Measurements from ENCODE around the gene PHOSPHO2. TPM values are rescaled to one million over a fixed set of nuclear protein-coding genes. Genes with fewer than 3 reads are reported as not detected.

PHOSPHO2 gene
- total RNA-seq, 1 donor from 2014 or later: 16.8 TPM

DNA sequence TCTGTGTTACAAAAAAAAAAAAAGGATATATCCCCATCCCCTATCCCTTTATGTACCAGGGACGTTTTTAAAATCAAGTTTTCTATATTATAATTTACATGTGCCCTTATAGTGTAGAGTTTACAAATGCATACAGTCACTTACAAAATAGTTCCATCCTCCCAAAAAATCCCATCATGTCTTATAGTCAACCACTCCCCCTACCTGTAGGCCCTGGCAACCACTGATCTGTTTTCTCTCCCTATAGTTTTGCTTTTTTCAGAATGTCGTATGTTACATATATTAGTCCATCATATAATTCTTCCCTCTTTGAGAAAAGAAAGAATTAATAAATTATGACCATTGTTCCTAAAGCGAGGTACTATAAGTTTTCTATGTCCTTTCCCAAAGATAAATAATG, 17.9 kb upstream of the PHOSPHO2 start:
- Mint-ChIP-seq H3K36me3 (peaks cover 15% of the 10 kb centered on the region), H3K9me3 (peaks cover 2% of the 10 kb centered on the region), H3K4me3 (no peak overlapping the region), H3K27me3 (ENCODE audit: insufficient read depth, low read depth) (no peaks in the 10 kb centered on the region), H3K27ac (no peak overlapping the region), H3K4me1 (peaks cover 9% of the 10 kb centered on the region)
- no peaks in the 10 kb centered on the region for H3K79me2 ChIP-seq (ENCODE audit: low read depth)
- no peak overlapping the region for H3K4me3 ChIP-seq
- H2AFZ ChIP-seq (replicated peaks): peak overlapping the region; percentile 38
- H4K20me1 ChIP-seq (ENCODE audit: low read depth): no peaks in the 10 kb centered on the region
- H3F3A ChIP-seq (ENCODE audit: low read depth): peaks cover 8% of the 10 kb centered on the region
- no peak for TF ChIP-seq EZH2phosphoT487 (IDR thresholded peaks at IDR 0.05)
- TF ChIP-seq EZH2 (IDR thresholded peaks at IDR 0.05): no peak
- TF ChIP-seq, protein P1, sequence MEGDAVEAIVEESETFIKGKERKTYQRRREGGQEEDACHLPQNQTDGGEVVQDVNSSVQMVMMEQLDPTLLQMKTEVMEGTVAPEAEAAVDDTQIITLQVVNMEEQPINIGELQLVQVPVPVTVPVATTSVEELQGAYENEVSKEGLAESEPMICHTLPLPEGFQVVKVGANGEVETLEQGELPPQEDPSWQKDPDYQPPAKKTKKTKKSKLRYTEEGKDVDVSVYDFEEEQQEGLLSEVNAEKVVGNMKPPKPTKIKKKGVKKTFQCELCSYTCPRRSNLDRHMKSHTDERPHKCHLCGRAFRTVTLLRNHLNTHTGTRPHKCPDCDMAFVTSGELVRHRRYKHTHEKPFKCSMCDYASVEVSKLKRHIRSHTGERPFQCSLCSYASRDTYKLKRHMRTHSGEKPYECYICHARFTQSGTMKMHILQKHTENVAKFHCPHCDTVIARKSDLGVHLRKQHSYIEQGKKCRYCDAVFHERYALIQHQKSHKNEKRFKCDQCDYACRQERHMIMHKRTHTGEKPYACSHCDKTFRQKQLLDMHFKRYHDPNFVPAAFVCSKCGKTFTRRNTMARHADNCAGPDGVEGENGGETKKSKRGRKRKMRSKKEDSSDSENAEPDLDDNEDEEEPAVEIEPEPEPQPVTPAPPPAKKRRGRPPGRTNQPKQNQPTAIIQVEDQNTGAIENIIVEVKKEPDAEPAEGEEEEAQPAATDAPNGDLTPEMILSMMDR (IDR thresholded peaks at IDR 0.05): peak; percentile 58
- no peak overlapping the region for H3K9ac ChIP-seq
- peak; percentile 27 for DNase-seq (ENCODE audit: low spot score)
- peaks cover 9% of the 10 kb centered on the region for H3K4me1 ChIP-seq
- no peaks in the 10 kb centered on the region for H3K27me3 ChIP-seq
- H3K27ac ChIP-seq: peak overlapping the region; percentile 9
- peak overlapping the region; percentile 51 for H3K4me2 ChIP-seq
- H3K36me3 ChIP-seq: no peaks in the 10 kb centered on the region
- H3K9me3 ChIP-seq (ENCODE audit: low read depth): peaks cover 5% of the 10 kb centered on the region

DNA sequence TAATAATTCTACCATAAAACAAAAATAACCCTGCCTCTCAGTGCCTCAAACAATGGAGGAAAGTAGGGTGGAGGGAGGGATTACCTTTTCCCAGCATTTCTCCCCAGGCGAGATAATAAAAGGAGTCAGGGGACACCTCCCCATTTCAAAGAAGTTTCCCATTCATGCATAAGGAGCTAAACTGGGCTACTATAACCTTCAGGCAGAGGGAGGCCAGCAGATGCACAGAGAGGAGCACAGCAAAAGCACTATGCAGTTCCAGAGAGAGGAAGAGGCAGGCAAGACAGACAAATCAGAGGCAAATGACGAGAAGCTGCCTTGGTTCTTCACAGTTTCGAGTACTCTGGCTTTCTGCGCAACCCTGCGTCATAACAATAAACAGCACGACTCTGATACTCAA, 17.4 kb upstream of the PHOSPHO2 start:
- Mint-ChIP-seq H3K27me3 (ENCODE audit: insufficient read depth, low read depth) (no peaks in the 10 kb centered on the region), H3K9me3 (peaks cover 2% of the 10 kb centered on the region), H3K4me3 (no peak overlapping the region), H3K36me3 (peaks cover 15% of the 10 kb centered on the region), H3K4me1 (peaks cover 9% of the 10 kb centered on the region), H3K27ac (peak overlapping the region; percentile 40)
- H2AFZ ChIP-seq (replicated peaks): peak overlapping the region; percentile 38
- H3K27me3 ChIP-seq: no peaks in the 10 kb centered on the region
- peaks cover 5% of the 10 kb centered on the region for H3K9me3 ChIP-seq (ENCODE audit: low read depth)
- no peak overlapping the region for H3K9ac ChIP-seq
- no peaks in the 10 kb centered on the region for H4K20me1 ChIP-seq (ENCODE audit: low read depth)
- peaks cover 9% of the 10 kb centered on the region for H3K4me1 ChIP-seq
- peak; percentile 29 for DNase-seq (ENCODE audit: low spot score)
- peak overlapping the region; percentile 9 for H3K27ac ChIP-seq
- H3K4me2 ChIP-seq: peak overlapping the region; percentile 51
- TF ChIP-seq EZH2phosphoT487 (IDR thresholded peaks at IDR 0.05) (no peak), EZH2 (IDR thresholded peaks at IDR 0.05) (no peak)
- TF ChIP-seq, protein P1 (IDR thresholded peaks at IDR 0.05): no peak
- H3K36me3 ChIP-seq: no peaks in the 10 kb centered on the region
- peaks cover 8% of the 10 kb centered on the region for H3F3A ChIP-seq (ENCODE audit: low read depth)
- no peaks in the 10 kb centered on the region for H3K79me2 ChIP-seq (ENCODE audit: low read depth)
- H3K4me3 ChIP-seq: no peak overlapping the region

DNA sequence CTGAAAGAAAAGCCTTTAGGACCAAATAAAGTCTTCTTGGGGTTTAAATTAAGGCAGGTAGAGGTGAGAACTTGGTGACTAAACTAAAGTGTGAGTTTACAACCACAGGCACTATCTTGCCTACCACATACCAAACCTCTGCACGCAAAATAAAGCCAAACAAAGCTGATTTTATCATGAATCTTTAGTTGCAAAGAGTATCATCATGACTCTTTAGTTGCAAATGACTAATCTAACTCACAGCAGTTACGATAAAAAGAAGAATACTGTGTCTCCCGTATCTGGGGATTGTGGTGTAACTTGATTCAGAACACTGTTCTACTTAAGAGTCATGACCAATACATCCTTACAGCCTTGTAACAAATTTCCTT, 11.2 kb upstream of the PHOSPHO2 start:
- no peak for TF ChIP-seq EZH2 (IDR thresholded peaks at IDR 0.05)
- TF ChIP-seq, protein P1 (IDR thresholded peaks at IDR 0.05): no peak
- TF ChIP-seq EZH2phosphoT487 (IDR thresholded peaks at IDR 0.05): no peak
- Histone ChIP-seq H3K4me1 (no peaks in the 10 kb centered on the region), H3K9me3 (ENCODE audit: low read depth) (peaks cover 5% of the 10 kb centered on the region), H3K79me2 (ENCODE audit: low read depth) (no peaks in the 10 kb centered on the region), H3K9ac (no peak overlapping the region), H3K4me2 (no peak overlapping the region), H3K4me3 (no peak overlapping the region), H2AFZ (replicated peaks) (no peak overlapping the region), H3K27me3 (no peaks in the 10 kb centered on the region), H3F3A (ENCODE audit: low read depth) (no peaks in the 10 kb centered on the region), H3K27ac (no peak overlapping the region), H4K20me1 (ENCODE audit: low read depth) (no peaks in the 10 kb centered on the region), H3K36me3 (no peaks in the 10 kb centered on the region)
- Mint-ChIP-seq H3K36me3 (peaks cover 26% of the 10 kb centered on the region), H3K27me3 (ENCODE audit: insufficient read depth, low read depth) (no peaks in the 10 kb centered on the region), H3K4me3 (no peak overlapping the region), H3K9me3 (peaks cover 8% of the 10 kb centered on the region), H3K27ac (no peak overlapping the region), H3K4me1 (no peaks in the 10 kb centered on the region)
- DNase-seq (ENCODE audit: low spot score): no peak

All from neural progenitor cell (in vitro differentiated cells).